T-cell (primary cell): ENCODE measurements around the gene AKNAD1. TPM values are rescaled to one million over a fixed set of nuclear protein-coding genes. Genes with fewer than 3 reads are reported as not detected.
"Not testable (repeated sequence)": the region's sequence is repeated elsewhere in the genome, so short reads cannot be mapped to it uniquely, and the experiment has no call there.

Experiments used
- ATAC-seq, 4 experiments: fragments of 200-7000 bp in 3 of 4; fragments of 150-1000 bp in 1 of 4; cut with Tn5 transposase; replicated peaks in 1 of 4; 1 replicate in 3 of 4; 2 replicates in 1 of 4; pipeline ENCODE4 v1.10.0; 2021; ENCODE audit warnings: moderate library complexity in 3 of 4, mild to moderate bottlenecking in 2 of 4, moderate number of reproducible peaks in 1 of 4
- CTCF ChIA-PET, 2 donors: fragments of 300-600 bp; sonication (Branson Sonifier 250); formaldehyde crosslinking; loops; one replicate each; lab custom pipeline; 2022; ENCODE audit warnings: antibody characterized with exemption in 2 of 2; lab: Charles Lee
- POLR2A ChIA-PET, 2 donors: fragments of 300-600 bp; sonication (Branson Sonifier 250); formaldehyde crosslinking; loops; one replicate each; lab custom pipeline; 2022; ENCODE audit warnings: antibody characterized with exemption in 2 of 2; lab: Charles Lee
- DNase-seq, 35 experiments: peaks; one replicate each; pipeline versions ENCODE4 v3.0.0 to v3.0.0-alpha.2; 2013 to 2023
- H3K27ac ChIP-seq: one replicate; pipeline ENCODE4 v1.5.1; 2013; ENCODE audit warnings: low read length
- H3K27me3 ChIP-seq, 2 experiments: replicated peaks in 1 of 2; 1 replicate in 1 of 2; 2 replicates in 1 of 2; pipeline versions ENCODE4 v1.6.1 to v1.7.0; 2013; ENCODE audit warnings: low read length in 1 of 2, mixed read lengths in 1 of 2; ENCODE audit not compliant: control insufficient read depth in 2 of 2, insufficient read depth in 2 of 2; ENCODE audit errors: extremely low read depth in 1 of 2
- H3K36me3 ChIP-seq, 2 donors: 1 replicate in 1 of 2; 2 replicates in 1 of 2; pipeline versions ENCODE4 v1.6.1 to v1.7.0; 2013; ENCODE audit warnings: low read length in 1 of 2; ENCODE audit not compliant: control insufficient read depth in 2 of 2, insufficient read depth in 1 of 2; ENCODE audit errors: extremely low read depth in 1 of 2
- H3K4me1 ChIP-seq, 2 experiments: 1 replicate in 1 of 2; 2 replicates in 1 of 2; pipeline versions ENCODE4 v1.6.1 to v1.7.0; 2013; ENCODE audit warnings: low read length in 2 of 2, mixed read lengths in 1 of 2; ENCODE audit not compliant: insufficient read depth in 2 of 2, control insufficient read depth in 1 of 2; ENCODE audit errors: extremely low read depth in 1 of 2
- H3K4me3 ChIP-seq, 2 donors: 1 replicate in 1 of 2; 2 replicates in 1 of 2; pipeline versions ENCODE4 v1.5.1 to v1.7.0; 2013; ENCODE audit warnings: mild to moderate bottlenecking in 2 of 2, low read length in 1 of 2, moderate library complexity in 1 of 2; ENCODE audit not compliant: control insufficient read depth in 1 of 2; ENCODE audit errors: extremely low read depth in 1 of 2
- H3K9me3 ChIP-seq: 2 replicates; pipeline ENCODE4 v1.7.0; 2013
- H3K27ac Mint-ChIP-seq, 2 donors: one replicate each; pipeline ENCODE4 v1.8.0; 2020 to 2021; ENCODE audit warnings: mild to moderate bottlenecking in 2 of 2, mixed read lengths in 2 of 2
- H3K27me3 Mint-ChIP-seq, 2 donors: one replicate each; pipeline ENCODE4 v1.8.0; 2021 to 2022; ENCODE audit warnings: mixed read lengths in 2 of 2
- H3K36me3 Mint-ChIP-seq: one replicate; pipeline ENCODE4 v1.8.0; 2021; ENCODE audit warnings: mixed read lengths
- H3K4me1 Mint-ChIP-seq, 3 donors: one replicate each; pipeline ENCODE4 v1.8.0; 2020 to 2022; ENCODE audit warnings: mixed read lengths in 3 of 3, mild to moderate bottlenecking in 1 of 3
- H3K4me3 Mint-ChIP-seq, 3 donors: one replicate each; pipeline ENCODE4 v1.8.0; 2020 to 2022; ENCODE audit warnings: mild to moderate bottlenecking in 3 of 3, mixed read lengths in 3 of 3, moderate library complexity in 3 of 3
- H3K9me3 Mint-ChIP-seq, 3 donors: one replicate each; pipeline ENCODE4 v1.8.0; 2020 to 2022; ENCODE audit warnings: mixed read lengths in 3 of 3
- WGBS: methylation state at CpG from one replicate; pipeline ENCODE4 v1.1.5; 2013; ENCODE audit warnings: missing lambda C conversion rate; ENCODE audit not compliant: insufficient coverage; 5-methylcytosine and 5-hydroxymethylcytosine counted together
- total RNA-seq, 35 experiments: library from RNA in 6 of 35; stranded (reverse) in 6 of 35; fragments of 120-200 nt in 1 of 35; gene quantifications; one replicate each; pipeline versions ENCODE4 v1.2.1 to v1.2.4 and lab custom pipeline; 2013 to 2026

The AKNAD1 gene
- total RNA-seq, 5 donors from 2014 or later (not counting 1 experiment from before 2014, with no cell fraction given), result not detected

DNA sequence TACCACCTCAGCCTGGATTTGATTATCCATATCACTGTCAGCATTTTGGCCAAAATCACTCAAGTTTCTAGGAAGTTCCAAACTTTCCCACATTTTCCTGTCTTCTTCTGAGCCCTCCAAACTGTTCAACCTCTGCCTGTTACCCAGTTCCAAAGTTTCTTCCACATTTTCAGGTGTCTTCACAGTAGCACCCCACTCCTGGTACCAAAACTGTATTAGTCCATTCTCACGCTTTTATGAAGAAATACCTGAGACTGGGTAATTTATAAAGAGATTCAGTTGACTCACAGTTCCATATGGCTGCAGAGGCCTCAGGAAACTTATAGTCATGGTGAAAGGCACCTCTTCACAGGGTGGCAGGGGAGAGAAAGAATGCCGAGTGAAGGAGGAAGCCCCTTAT is 71.0 kb downstream of the AKNAD1 start:
- ChIA-PET CTCF (no interaction called here), POLR2A (no interaction called here)
- no peak for ATAC-seq

DNA sequence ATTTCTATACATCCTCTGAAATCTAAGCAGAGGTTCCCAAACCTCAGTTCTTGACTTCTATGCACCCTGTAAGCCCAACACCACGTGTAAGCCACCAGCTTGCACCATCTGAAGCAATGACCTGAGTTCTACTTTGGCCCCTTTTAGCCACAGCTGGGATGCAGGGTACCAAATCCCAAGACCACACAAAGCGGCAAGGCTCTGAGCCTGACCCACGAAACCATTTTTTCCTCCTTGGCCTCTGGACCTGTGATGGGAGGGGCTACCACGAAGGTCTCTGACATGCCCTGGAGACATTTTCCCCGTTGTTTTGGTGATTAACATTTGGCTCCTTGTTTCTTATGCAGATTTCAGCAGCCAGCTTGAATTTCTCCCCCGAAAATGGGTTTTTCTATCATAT is 71.6 kb downstream of the AKNAD1 start:
- Histone ChIP-seq H3K27ac (no peak overlapping the region), H3K36me3 (peaks cover 17 to 60% of the 10 kb centered on the region in 2 donors), H3K4me1 (no peaks in the 10 kb centered on the region), H3K27me3 (no peaks in the 10 kb centered on the region), H3K9me3 (no peaks in the 10 kb centered on the region), H3K4me3 (no peak overlapping the region)
- ATAC-seq (no peak), DNase-seq (no peak)
- H3K4me3 Mint-ChIP-seq, result no peak overlapping the region
- H3K9me3 Mint-ChIP-seq, result peaks cover 4 to 33% (median 25%) of the 10 kb centered on the region in 3 donors
- 100% methylated on average over 3 of the region's 6 CpGs for WGBS
- CTCF ChIA-PET, result no interaction called here
- POLR2A ChIA-PET, result interaction anchor here in 1 of 2 donors (0.6 kb wide), 1 partner anchor 193 kb away, joined by 3 read pairs; no protein-coding TSS in a partner anchor
- H3K4me1 Mint-ChIP-seq, result no peaks in the 10 kb centered on the region
- H3K36me3 Mint-ChIP-seq, result peaks cover 83% of the 10 kb centered on the region
- no peak overlapping the region for H3K27ac Mint-ChIP-seq
- H3K27me3 Mint-ChIP-seq, result no peaks in the 10 kb centered on the region

More for the DNA sequence above, 71.0 kb downstream of the AKNAD1 start:
- H3K36me3 ChIP-seq, result peaks cover 17 to 58% of the 10 kb centered on the region in 2 donors
- no peaks in the 10 kb centered on the region for H3K9me3 ChIP-seq
- Mint-ChIP-seq H3K36me3 (peaks cover 88% of the 10 kb centered on the region), H3K27ac (peak overlapping the region in 1 of 2 donors; percentile 11), H3K4me1 (no peaks in the 10 kb centered on the region), H3K9me3 (peaks cover 4 to 38% (median 25%) of the 10 kb centered on the region in 3 donors), H3K27me3 (no peaks in the 10 kb centered on the region), H3K4me3 (peak overlapping the region in 1 of 3 donors; percentile 11)
- no peak overlapping the region for H3K27ac ChIP-seq
- H3K27me3 ChIP-seq, result no peaks in the 10 kb centered on the region
- no peak for DNase-seq
- no CpG with 5 or more reads among the region's 2 CpGs for WGBS
- H3K4me3 ChIP-seq, result no peak overlapping the region
- no peaks in the 10 kb centered on the region for H3K4me1 ChIP-seq

GRCh38 chr1:108781575-108781944 is 75.3 kb downstream of the AKNAD1 start:
- H3K27ac Mint-ChIP-seq, H3K27ac ChIP-seq, H3K9me3 ChIP-seq, CTCF ChIA-PET, DNase-seq, H3K27me3 ChIP-seq, ATAC-seq, H3K4me3 ChIP-seq, H3K4me1 Mint-ChIP-seq, H3K27me3 Mint-ChIP-seq, H3K4me1 ChIP-seq, POLR2A ChIA-PET, H3K4me3 Mint-ChIP-seq: not testable (repeated sequence)
- Mint-ChIP-seq H3K36me3 (peaks cover 76% of the 10 kb centered on the region), H3K9me3 (peaks cover 4 to 30% (median 25%) of the 10 kb centered on the region in 3 donors)
- peaks cover 17 to 68% of the 10 kb centered on the region in 2 donors for H3K36me3 ChIP-seq
- WGBS, result 100% methylated on average over 1 of the region's 1 CpG

- H3K4me3 Mint-ChIP-seq, result no peak overlapping the region
- H3K4me3 ChIP-seq, result no peak overlapping the region
- no peaks in the 10 kb centered on the region for H3K4me1 ChIP-seq
- ChIA-PET CTCF (no interaction called here), POLR2A (interaction anchor here (0.5 kb wide), 2 partner anchors 20 to 88 kb away, joined by 4 to 6 read pairs; no protein-coding TSS in a partner anchor)
- no peaks in the 10 kb centered on the region for H3K27me3 ChIP-seq
- H3K9me3 ChIP-seq, result no peaks in the 10 kb centered on the region
- H3K27ac ChIP-seq, result no peak overlapping the region
- ATAC-seq (no peak), DNase-seq (no peak)
- H3K27me3 Mint-ChIP-seq, result no peaks in the 10 kb centered on the region
- peaks cover 71% of the 10 kb centered on the region for H3K36me3 Mint-ChIP-seq
- H3K36me3 ChIP-seq, result peaks cover 16 to 68% of the 10 kb centered on the region in 2 donors
- H3K9me3 Mint-ChIP-seq, result peaks cover 4 to 29% (median 24%) of the 10 kb centered on the region in 3 donors
- no peaks in the 10 kb centered on the region for H3K4me1 Mint-ChIP-seq
- WGBS, result no CpG with 5 or more reads among the region's 3 CpGs
- no peak overlapping the region for H3K27ac Mint-ChIP-seq
Observed at GRCh38 chr1:108780937-108781574, 75.8 kb downstream of the AKNAD1 start.

- Mint-ChIP-seq H3K27me3 (no peaks in the 10 kb centered on the region), H3K9me3 (peaks cover 2 to 13% (median 12%) of the 10 kb centered on the region in 3 donors), H3K4me3 (no peak overlapping the region), H3K4me1 (no peaks in the 10 kb centered on the region), H3K36me3 (peaks cover 66% of the 10 kb centered on the region), H3K27ac (no peak overlapping the region)
- Histone ChIP-seq H3K27me3 (no peaks in the 10 kb centered on the region), H3K36me3 (peaks cover 11 to 59% of the 10 kb centered on the region in 2 donors), H3K27ac (no peak overlapping the region), H3K9me3 (no peaks in the 10 kb centered on the region), H3K4me1 (no peaks in the 10 kb centered on the region), H3K4me3 (no peak overlapping the region)
- DNase-seq, result no peak
- no peak for ATAC-seq
- ChIA-PET CTCF (no interaction called here), POLR2A (no interaction called here)
Observed at GRCh38 chr1:108779455-108779854, 77.4 kb downstream of the AKNAD1 start.

GRCh38 chr1:108777839-108778238 is 79.1 kb downstream of the AKNAD1 start:
- H3K9me3 ChIP-seq, result no peaks in the 10 kb centered on the region
- Mint-ChIP-seq H3K9me3 (no peaks in the 10 kb centered on the region), H3K27me3 (no peaks in the 10 kb centered on the region), H3K36me3 (peaks cover 59% of the 10 kb centered on the region), H3K27ac (no peak overlapping the region), H3K4me3 (no peak overlapping the region), H3K4me1 (no peaks in the 10 kb centered on the region)
- no peak overlapping the region for H3K27ac ChIP-seq
- no peak for ATAC-seq
- DNase-seq, result no peak
- H3K4me1 ChIP-seq, result no peaks in the 10 kb centered on the region
- peaks cover 6 to 53% of the 10 kb centered on the region in 2 donors for H3K36me3 ChIP-seq
- H3K27me3 ChIP-seq, result no peaks in the 10 kb centered on the region
- no peak overlapping the region for H3K4me3 ChIP-seq
- POLR2A ChIA-PET, result no interaction called here
- CTCF ChIA-PET, result no interaction called here
